OCI-LY7 (cell line): ENCODE results near the gene DGKE. TPM values are rescaled to one million over a fixed set of nuclear protein-coding genes. Genes with fewer than 3 reads are reported as not detected.
A peak's percentile ranks its signal among the peaks of the same experiment; 100 is the strongest.

Experiments
- BruUV-seq: library from RNA; stranded (reverse); fragments of 400-500 nt; replicated peaks from 2 replicates; lab custom pipeline; 2021; lab: Mats Ljungman, UMichigan
- CTCF ChIA-PET: fragments of 300-600 bp; sonication (Branson Sonifier 250); formaldehyde crosslinking; loops from one replicate; lab custom pipeline; 2022; ENCODE audit warnings: antibody characterized with exemption; ENCODE audit not compliant: unreplicated experiment; lab: Charles Lee
- POLR2A ChIA-PET: fragments of 300-600 bp; sonication (Branson Sonifier 250); formaldehyde crosslinking; loops from one replicate; lab custom pipeline; 2022; ENCODE audit warnings: antibody characterized with exemption; lab: Charles Lee
- DNase-seq: peaks from one replicate; pipeline ENCODE4 v3.0.0-alpha.2; 2015; ENCODE audit warnings: low spot score
- H2AFZ ChIP-seq: fragments of 200-600 bp; sonication (generic), shearing (Covaris generic); 2 replicates; pipeline ENCODE4 v1.6.1; 2014; ENCODE audit warnings: mild to moderate bottlenecking, antibody characterized with exemption, low read length, moderate library complexity
- H3K27ac ChIP-seq: fragments of 200-600 bp; sonication (generic); 2 replicates; pipeline ENCODE4 v1.5.1; 2014; ENCODE audit warnings: mixed run types, low read depth, mild to moderate bottlenecking, moderate library complexity, low read length, inconsistent platforms; ENCODE audit not compliant: poor library complexity, severe bottlenecking
- H3K36me3 ChIP-seq: fragments of 200-600 bp; sonication (generic); 2 replicates; pipeline ENCODE4 v1.6.1; 2014; ENCODE audit warnings: mild to moderate bottlenecking, antibody characterized with exemption, low read length, moderate library complexity, mixed read lengths; ENCODE audit not compliant: insufficient read depth
- H3K4me1 ChIP-seq: fragments of 200-600 bp; sonication (generic); 2 replicates; pipeline ENCODE4 v1.5.1; 2014; ENCODE audit warnings: mild to moderate bottlenecking, low read length; ENCODE audit not compliant: insufficient read depth, poor library complexity, severe bottlenecking
- H3K4me2 ChIP-seq: fragments of 200-600 bp; sonication (generic); 2 replicates; pipeline ENCODE4 v1.6.1; 2014; ENCODE audit warnings: mild to moderate bottlenecking, low read length
- H3K4me3 ChIP-seq: fragments of 200-600 bp; sonication (generic); 2 replicates; pipeline ENCODE4 v1.5.1; 2014; ENCODE audit warnings: mild to moderate bottlenecking, low read depth, low read length; ENCODE audit not compliant: poor library complexity, severe bottlenecking
- H3K79me2 ChIP-seq: fragments of 200-600 bp; sonication (generic); 2 replicates; pipeline ENCODE4 v1.6.1; 2016; ENCODE audit warnings: low read depth, mild to moderate bottlenecking, low read length, moderate library complexity, mixed read lengths; ENCODE audit not compliant: insufficient read depth
- H3K9me2 ChIP-seq: fragments of 200-600 bp; sonication (generic); 2 replicates; pipeline ENCODE4 v1.6.1; 2016; ENCODE audit warnings: mild to moderate bottlenecking, low read length, mixed read lengths; ENCODE audit not compliant: insufficient read depth
- H3K9me3 ChIP-seq: fragments of 200-600 bp; sonication (generic); 2 replicates; pipeline ENCODE4 v1.6.1; 2014; ENCODE audit warnings: mild to moderate bottlenecking, mixed run types, low read length, mixed read lengths
- H4K20me1 ChIP-seq: fragments of 200-600 bp; sonication (generic); 2 replicates; pipeline ENCODE4 v1.6.1; 2014; ENCODE audit warnings: mild to moderate bottlenecking, antibody characterized with exemption, low read length, moderate library complexity, mixed read lengths; ENCODE audit not compliant: insufficient read depth
- EZH2phosphoT487 ChIP-seq: fragments of 200-600 bp; sonication (generic); IDR thresholded peaks from 2 replicates; pipeline ENCODE4 v1.6.1; 2018; ENCODE audit warnings: low read depth, borderline replicate concordance, mild to moderate bottlenecking, mixed run types, antibody characterized with exemption, low read length, moderate library complexity, mixed read lengths
- intact Hi-C: fragments of 100-400 bp; cut with micrococcal nuclease; formaldehyde crosslinking; loops from one replicate; pipeline ENCODE4 v1.10.0; 2022; ENCODE audit not compliant: unreplicated experiment
- total RNA-seq, 2 experiments: library from RNA; depleted of rRNA in 1 of 2; stranded (reverse); fragments of >200 nt in 1 of 2; shearing (Covaris generic) in 1 of 2; gene quantifications; 2 replicates each; pipeline ENCODE4 v1.2.3, GENCODE V29; 2014 to 2022
- TF ChIP-seq, protein P1 (sequence below): fragments of 200-600 bp; sonication (generic); conservative IDR thresholded peaks from 2 replicates; pipeline ENCODE4 v1.5.1; 2014; ENCODE audit warnings: mild to moderate bottlenecking, antibody characterized with exemption, low read length, moderate library complexity, mixed read lengths

The DGKE gene
- total RNA-seq, 2 experiments from 2014 or later = 8.6 to 21.4 TPM

DNA sequence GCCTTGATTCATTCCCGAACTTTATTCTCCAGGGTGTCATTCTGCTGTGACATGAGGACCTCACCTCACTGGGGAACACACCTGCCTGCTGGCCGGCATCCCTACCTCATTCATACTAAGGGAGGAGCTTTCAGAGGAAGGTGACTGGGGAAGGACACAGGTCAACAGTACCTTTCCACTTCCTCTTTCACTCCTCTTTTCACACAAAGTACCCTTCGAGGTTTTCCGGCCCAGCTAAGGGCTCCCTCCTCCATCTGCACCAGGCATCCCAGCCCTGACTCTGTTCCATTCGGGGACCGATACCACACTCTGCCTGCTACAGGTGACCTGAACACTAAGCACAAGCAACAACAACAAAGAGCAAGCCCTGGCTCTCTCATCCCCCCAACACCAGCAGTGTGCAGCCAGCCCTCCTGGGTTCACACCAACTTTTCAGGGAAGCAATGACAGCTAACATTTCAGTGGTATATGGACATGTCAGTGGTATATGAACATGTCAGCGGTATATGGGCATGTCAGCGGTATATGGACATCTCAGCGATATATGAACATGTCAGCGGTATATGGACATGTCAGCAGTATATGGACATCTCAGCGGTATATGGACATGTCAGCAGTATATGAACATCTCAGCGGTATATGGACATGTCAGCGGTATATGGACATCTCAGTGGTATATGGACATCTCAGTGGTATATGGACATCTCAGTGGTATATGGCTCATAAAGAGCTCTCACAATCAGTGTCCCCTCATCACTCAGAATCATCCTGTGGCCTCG lies 63.9 kb downstream of the DGKE start:
- no peaks in the 10 kb centered on the region for H3K9me2 ChIP-seq
- peaks cover 30% of the 10 kb centered on the region for H3K4me1 ChIP-seq
- peak; percentile 39 for DNase-seq
- intact Hi-C loops = no loop called here
- peaks cover 13% of the 10 kb centered on the region; the same call in 1 of the 2 replicates for H4K20me1 ChIP-seq
- CTCF ChIA-PET = no interaction called here
- peak overlapping the region; percentile 63 for H3K4me2 ChIP-seq
- peaks cover 5% of the 10 kb centered on the region; the same call in 1 of the 2 replicates for H3K36me3 ChIP-seq
- no peaks in the 10 kb centered on the region for H3K79me2 ChIP-seq
- peak overlapping the region; percentile 37 for H3K4me3 ChIP-seq
- H2AFZ ChIP-seq = no peak overlapping the region
- POLR2A ChIA-PET = no interaction called here
- H3K9me3 ChIP-seq = no peaks in the 10 kb centered on the region
- no peak for TF ChIP-seq EZH2phosphoT487
- TF ChIP-seq, protein P1, sequence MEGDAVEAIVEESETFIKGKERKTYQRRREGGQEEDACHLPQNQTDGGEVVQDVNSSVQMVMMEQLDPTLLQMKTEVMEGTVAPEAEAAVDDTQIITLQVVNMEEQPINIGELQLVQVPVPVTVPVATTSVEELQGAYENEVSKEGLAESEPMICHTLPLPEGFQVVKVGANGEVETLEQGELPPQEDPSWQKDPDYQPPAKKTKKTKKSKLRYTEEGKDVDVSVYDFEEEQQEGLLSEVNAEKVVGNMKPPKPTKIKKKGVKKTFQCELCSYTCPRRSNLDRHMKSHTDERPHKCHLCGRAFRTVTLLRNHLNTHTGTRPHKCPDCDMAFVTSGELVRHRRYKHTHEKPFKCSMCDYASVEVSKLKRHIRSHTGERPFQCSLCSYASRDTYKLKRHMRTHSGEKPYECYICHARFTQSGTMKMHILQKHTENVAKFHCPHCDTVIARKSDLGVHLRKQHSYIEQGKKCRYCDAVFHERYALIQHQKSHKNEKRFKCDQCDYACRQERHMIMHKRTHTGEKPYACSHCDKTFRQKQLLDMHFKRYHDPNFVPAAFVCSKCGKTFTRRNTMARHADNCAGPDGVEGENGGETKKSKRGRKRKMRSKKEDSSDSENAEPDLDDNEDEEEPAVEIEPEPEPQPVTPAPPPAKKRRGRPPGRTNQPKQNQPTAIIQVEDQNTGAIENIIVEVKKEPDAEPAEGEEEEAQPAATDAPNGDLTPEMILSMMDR = no peak
- H3K27ac ChIP-seq = no peak overlapping the region
- BruUV-seq = no TSS peak

DNA sequence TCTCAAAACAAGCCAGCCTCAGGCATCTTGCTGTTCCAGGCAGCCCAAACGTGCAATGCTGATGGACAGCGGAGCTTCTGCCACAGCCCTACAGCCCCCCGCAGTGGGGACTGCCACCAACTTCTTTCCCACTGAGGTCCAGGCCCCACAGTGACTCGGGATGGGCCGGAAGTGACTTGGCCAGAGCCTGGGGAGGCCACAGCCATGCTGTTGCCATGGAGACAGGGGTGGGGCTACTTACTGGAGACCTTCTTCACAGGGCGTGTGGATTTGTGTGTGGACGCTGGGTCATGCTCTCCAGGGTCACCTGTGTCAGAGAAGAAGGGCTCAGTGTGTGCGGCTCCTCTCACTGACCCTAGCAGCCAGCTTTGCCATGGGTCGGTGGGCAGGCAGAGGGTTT lies 64.9 kb downstream of the DGKE start:
- DNase-seq = no peak
- no peak for TF ChIP-seq EZH2phosphoT487
- TF ChIP-seq, protein P1 = no peak
- BruUV-seq = no TSS peak
- Histone ChIP-seq H3K9me3 (no peaks in the 10 kb centered on the region), H4K20me1 (peaks cover 13% of the 10 kb centered on the region; the same call in 1 of the 2 replicates), H3K4me1 (peaks cover 30% of the 10 kb centered on the region), H3K79me2 (no peaks in the 10 kb centered on the region), H3K36me3 (peaks cover 12% of the 10 kb centered on the region), H2AFZ (no peak overlapping the region), H3K4me3 (no peak overlapping the region), H3K4me2 (no peak overlapping the region), H3K27ac (no peak overlapping the region), H3K9me2 (no peaks in the 10 kb centered on the region)
- CTCF ChIA-PET = no interaction called here
- intact Hi-C loops = no loop called here
- POLR2A ChIA-PET = no interaction called here

DNA sequence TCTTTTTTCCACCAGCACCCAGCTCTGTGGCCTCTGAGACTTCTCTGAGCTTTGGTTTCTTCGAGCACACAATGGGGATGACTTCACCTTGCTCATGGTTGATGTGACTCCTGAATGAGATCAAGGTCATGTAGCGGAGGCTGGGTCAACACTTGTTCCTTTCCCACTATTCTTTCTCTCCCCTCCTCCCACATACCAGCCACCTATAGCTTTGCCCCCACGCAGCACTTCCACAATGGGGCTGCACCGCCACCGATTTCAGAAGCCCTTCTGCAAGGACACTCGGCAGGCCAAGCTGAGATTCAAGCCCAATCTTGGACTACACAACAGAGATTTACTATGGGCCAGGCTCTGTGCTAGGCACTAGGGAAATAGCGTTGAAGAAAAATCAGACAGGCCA lies 65.5 kb downstream of the DGKE start:
- Histone ChIP-seq H3K9me2 (no peaks in the 10 kb centered on the region), H3K36me3 (peaks cover 15% of the 10 kb centered on the region), H3K9me3 (no peaks in the 10 kb centered on the region), H3K4me1 (peaks cover 30% of the 10 kb centered on the region), H3K4me2 (no peak overlapping the region), H3K79me2 (no peaks in the 10 kb centered on the region), H4K20me1 (peaks cover 13% of the 10 kb centered on the region; the same call in 1 of the 2 replicates), H3K4me3 (no peak overlapping the region), H2AFZ (no peak overlapping the region), H3K27ac (no peak overlapping the region)
- TF ChIP-seq EZH2phosphoT487 = no peak
- TF ChIP-seq, protein P1 = no peak
- BruUV-seq = no TSS peak
- no peak for DNase-seq
- ChIA-PET CTCF (no interaction called here), POLR2A (no interaction called here)
- intact Hi-C loops = no loop called here
